ENCODE data around the gene SCAMP3. TPM values are rescaled to one million over a fixed set of nuclear protein-coding genes. Genes with fewer than 3 reads are reported as not detected.

SCAMP3 gene
- polyA plus RNA-seq, 1 experiment, result 104 TPM

DNA sequence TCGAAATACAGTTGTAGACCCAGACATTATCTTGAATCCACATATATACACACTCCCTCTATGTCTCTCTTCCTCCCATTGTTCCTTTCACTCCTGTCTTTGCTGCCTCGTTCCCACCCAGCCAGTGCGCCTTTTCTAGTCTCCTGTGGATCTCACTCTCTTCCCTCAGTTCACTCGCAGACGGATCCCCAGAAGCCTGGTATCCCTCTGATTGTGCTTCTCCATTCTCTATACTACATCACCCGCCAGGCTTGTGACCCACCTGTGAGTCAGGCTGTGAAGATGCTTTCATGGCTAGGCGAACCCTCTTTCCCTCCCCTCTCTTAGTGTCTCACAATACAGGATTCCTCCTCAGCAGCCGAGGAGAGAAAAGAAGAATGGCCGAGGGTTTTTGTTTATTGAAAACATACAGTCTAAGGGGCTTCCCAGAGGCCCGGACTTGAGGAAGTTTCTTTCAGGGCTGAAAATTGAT is 16.6 kb upstream of the SCAMP3 start:
- Histone ChIP-seq H3K9me3 (ENCODE audit: control insufficient read depth, insufficient read depth, low read length) (no peaks in the 10 kb centered on the region), H3K27me3 (ENCODE audit: control insufficient read depth, insufficient read depth, low read length) (no peaks in the 10 kb centered on the region), H3K27ac (ENCODE audit: low read depth, low read length) (no peak overlapping the region), H3K4me3 (ENCODE audit: low read depth, low read length) (no peak overlapping the region; the same call in 1 of the 2 replicates)
- CTCF ChIA-PET, result interaction anchor here (0.6 to 2.1 kb wide), 3 partner anchors 28 to 82 kb away, joined by 3 to 7 read pairs (median 7); no protein-coding TSS in a partner anchor
- TF ChIP-seq, protein P1, sequence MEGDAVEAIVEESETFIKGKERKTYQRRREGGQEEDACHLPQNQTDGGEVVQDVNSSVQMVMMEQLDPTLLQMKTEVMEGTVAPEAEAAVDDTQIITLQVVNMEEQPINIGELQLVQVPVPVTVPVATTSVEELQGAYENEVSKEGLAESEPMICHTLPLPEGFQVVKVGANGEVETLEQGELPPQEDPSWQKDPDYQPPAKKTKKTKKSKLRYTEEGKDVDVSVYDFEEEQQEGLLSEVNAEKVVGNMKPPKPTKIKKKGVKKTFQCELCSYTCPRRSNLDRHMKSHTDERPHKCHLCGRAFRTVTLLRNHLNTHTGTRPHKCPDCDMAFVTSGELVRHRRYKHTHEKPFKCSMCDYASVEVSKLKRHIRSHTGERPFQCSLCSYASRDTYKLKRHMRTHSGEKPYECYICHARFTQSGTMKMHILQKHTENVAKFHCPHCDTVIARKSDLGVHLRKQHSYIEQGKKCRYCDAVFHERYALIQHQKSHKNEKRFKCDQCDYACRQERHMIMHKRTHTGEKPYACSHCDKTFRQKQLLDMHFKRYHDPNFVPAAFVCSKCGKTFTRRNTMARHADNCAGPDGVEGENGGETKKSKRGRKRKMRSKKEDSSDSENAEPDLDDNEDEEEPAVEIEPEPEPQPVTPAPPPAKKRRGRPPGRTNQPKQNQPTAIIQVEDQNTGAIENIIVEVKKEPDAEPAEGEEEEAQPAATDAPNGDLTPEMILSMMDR (IDR thresholded peaks at IDR 0.05; ENCODE audit: low read depth, low read length), result no peak
- POLR2A ChIA-PET, result no interaction called here
- DNase-seq (ENCODE audit: low read depth, low spot score), result no peak

DNA sequence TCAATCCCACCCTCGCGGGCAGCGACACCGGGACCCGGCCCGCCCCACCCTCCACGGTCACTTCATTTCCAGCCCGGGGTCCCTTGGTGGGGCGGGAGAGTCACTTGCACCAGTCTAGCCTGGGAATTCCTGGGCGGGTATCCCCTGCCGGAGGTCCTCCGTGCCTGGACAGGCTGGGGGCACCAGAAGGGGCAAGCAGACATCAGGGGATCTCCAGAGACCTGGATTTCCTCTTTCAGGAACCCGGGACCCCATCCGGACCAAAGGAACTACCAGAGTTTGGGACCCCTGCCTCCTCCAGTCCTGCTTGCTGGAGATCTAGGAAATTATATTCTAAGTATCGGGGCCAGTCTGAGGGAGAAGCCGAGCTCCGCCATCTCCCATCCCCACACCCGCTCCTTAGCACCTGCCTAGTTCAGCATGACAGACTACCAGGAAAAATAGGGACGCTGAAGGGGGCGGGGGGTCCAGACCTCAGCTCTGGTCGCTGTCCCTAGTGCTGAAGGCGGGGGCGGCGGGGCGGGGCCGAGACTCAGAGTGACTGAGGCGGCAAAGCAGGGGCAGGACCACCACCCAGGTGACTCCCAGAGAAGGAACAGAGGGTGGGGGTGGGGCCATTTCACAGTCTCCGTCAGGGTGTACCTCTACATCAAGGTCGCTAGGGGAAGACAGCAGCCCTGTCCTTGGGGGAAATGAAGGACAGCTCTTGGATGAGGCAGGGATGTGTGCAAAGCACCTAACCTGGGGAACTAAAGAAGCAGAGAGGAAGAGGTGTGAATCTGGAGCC is 15.9 kb upstream of the SCAMP3 start:
- no peak for DNase-seq (ENCODE audit: low read depth, low spot score)
- CTCF ChIA-PET, result interaction anchor here (0.6 to 2.1 kb wide), 3 partner anchors 27 to 83 kb away, joined by 3 to 7 read pairs (median 7); no protein-coding TSS in a partner anchor
- Histone ChIP-seq H3K9me3 (ENCODE audit: control insufficient read depth, insufficient read depth, low read length) (no peaks in the 10 kb centered on the region), H3K4me3 (ENCODE audit: low read depth, low read length) (peak overlapping the region; percentile 74), H3K27me3 (ENCODE audit: control insufficient read depth, insufficient read depth, low read length) (no peaks in the 10 kb centered on the region), H3K27ac (ENCODE audit: low read depth, low read length) (no peak overlapping the region)
- POLR2A ChIA-PET, result no interaction called here
- TF ChIP-seq, protein P1 (IDR thresholded peaks at IDR 0.05; ENCODE audit: low read depth, low read length), result peak; percentile 28

DNA sequence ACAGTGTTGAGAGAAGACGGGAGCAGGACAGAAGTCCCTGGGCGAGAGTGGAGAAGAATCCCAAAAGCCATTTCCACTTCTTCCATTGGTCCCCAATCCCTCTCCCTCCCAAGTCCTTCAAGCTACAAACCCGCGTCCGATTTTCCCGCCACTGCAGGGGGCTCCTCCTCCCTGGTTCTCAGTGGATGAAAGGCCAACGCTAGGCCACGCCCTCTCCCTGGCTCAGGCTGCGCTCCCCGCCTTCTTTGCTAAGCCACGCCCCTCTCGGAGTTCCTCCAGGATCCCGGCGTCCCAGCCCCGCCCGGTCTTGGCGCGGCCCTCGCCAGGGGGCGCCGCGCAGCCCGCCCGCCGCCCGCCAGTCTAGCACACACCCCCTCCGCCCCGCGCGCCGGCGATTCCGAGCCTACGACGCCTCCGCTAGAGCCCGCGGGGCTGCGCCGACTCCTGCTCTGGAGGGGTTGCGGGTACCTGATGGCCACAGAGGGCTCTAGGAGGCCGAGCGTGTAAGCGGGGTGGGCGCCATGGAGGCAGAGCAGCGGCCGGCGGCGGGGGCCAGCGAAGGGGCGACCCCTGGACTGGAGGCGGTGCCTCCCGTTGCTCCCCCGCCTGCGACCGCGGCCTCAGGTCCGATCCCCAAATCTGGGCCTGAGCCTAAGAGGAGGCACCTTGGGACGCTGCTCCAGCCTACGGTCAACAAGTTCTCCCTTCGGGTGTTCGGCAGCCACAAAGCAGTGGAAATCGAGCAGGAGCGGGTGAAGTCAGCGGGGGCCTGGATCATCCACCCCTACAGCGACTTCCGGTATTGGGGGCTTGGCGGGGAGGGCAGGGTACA is 15.1 kb upstream of the SCAMP3 start, which contains the start of gene HCN3:
Gene HCN3, plus strand, starts transcription at position 394 of the 832 bp plus-strand sequence. Its CDS starts 128 bp downstream, at position 522.
- peak within 1 kb of the TSS; percentile 74 for H3K4me3 ChIP-seq (ENCODE audit: low read depth, low read length)
- ChIA-PET CTCF (interaction anchor here (0.6 to 2.5 kb wide), 13 partner anchors 9 to 420 kb away, joined by 3 to 15 read pairs (median 3); partner anchors contain the start of genes ENTREP3 and RUSC1), POLR2A (interaction anchor here (0.5 to 1.2 kb wide), 4 partner anchors 22 to 83 kb away, joined by 3 to 4 read pairs (median 3); partner anchors contain the start of gene ENTREP3)
- H3K27me3 ChIP-seq (ENCODE audit: control insufficient read depth, insufficient read depth, low read length), result no peaks in the 10 kb centered on the region
- H3K9me3 ChIP-seq (ENCODE audit: control insufficient read depth, insufficient read depth, low read length), result no peaks in the 10 kb centered on the region
- DNase-seq (ENCODE audit: low read depth, low spot score), result peak; percentile 85
- no peak within 1 kb of the TSS for H3K27ac ChIP-seq (ENCODE audit: low read depth, low read length)
- TF ChIP-seq, protein P1 (IDR thresholded peaks at IDR 0.05; ENCODE audit: low read depth, low read length), result peak; percentile 47

DNA sequence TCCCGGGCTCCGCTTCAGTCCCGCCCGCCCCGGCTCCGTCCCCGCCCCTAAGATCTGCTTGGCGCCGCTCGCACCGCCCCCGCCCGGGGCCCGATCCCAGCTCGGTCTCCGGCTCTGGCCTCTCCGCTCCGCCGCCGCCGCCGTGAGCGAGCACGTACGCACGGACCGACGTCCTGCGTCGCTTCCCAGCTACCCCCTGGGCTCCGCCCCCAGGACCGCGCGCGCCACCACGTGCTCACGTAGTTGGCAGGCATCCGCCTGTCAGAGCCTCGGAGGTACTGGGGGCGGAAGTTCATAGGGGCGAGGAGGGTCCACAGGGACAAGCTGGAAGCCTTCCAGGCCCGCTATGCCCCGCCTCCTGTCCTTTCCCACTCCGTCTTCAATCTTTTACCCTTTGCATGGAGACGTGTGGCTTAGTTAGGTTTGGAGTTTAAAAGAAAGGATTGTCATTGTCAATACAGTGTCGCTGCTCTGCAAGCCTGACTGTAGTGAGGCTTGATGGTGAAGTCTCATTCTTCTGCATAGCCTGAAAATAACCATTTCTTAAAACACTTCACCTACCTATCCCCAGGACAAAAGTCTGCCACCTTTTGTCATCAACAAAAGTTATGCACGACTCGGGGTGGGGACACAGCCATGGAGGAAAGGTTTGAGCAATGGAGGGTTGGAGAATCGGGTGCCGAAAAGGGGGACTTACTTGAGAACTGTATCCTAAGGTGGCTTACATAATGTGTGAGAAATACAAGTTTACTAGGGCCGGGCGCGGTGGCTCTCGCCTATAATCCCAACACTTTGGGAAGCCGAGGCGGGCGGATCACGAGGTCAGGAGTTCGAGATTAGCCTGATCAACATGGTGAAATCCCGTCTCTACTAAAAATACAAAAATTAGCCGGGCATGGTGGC is 11.4 kb upstream of the SCAMP3 start, which contains the start of gene CLK2:
Gene CLK2, minus strand, starts transcription at position 162 of the 903 bp plus-strand sequence. CDS start 2,527 bp downstream, outside the sequence.
- no peaks in the 10 kb centered on the region for H3K9me3 ChIP-seq (ENCODE audit: control insufficient read depth, insufficient read depth, low read length)
- TF ChIP-seq, protein P1 (IDR thresholded peaks at IDR 0.05; ENCODE audit: low read depth, low read length), result no peak
- ChIA-PET POLR2A (interaction anchor here (0.5 to 1.8 kb wide), 15 partner anchors 10 to 470 kb away, joined by 3 to 13 read pairs (median 4); partner anchors contain the start of gene SCAMP3), CTCF (interaction anchor here (1.0 to 5.0 kb wide), 2 partner anchors 23 to 66 kb away, joined by 3 to 56 read pairs; no protein-coding TSS in a partner anchor)
- peak within 1 kb of the TSS; percentile 89 for H3K4me3 ChIP-seq (ENCODE audit: low read depth, low read length)
- peak within 1 kb of the TSS; percentile 83 for H3K27ac ChIP-seq (ENCODE audit: low read depth, low read length)
- H3K27me3 ChIP-seq (ENCODE audit: control insufficient read depth, insufficient read depth, low read length), result no peaks in the 10 kb centered on the region
- peak; percentile 78 for DNase-seq (ENCODE audit: low read depth, low spot score)
